Stomach (tissue), 9 donors: ENCODE measurements around the gene LRRC61. TPM values are rescaled to one million over a fixed set of nuclear protein-coding genes. Genes with fewer than 3 reads are reported as not detected.

Experiments
- DNase-seq, 2 donors: peaks; one replicate each; pipeline versions ENCODE4 v3.0.0 to v3.0.0-alpha.2; 2013 to 2019
- H3K27ac ChIP-seq, 5 donors: fragments of 200-600 bp in 4 of 5; sonication (generic) in 4 of 5; one replicate each; pipeline ENCODE4 v1.5.1; 2013 to 2019; ENCODE audit warnings: mild to moderate bottlenecking in 1 of 5, moderate library complexity in 1 of 5
- H3K27me3 ChIP-seq, 3 donors: fragments of 200-600 bp; sonication (generic); one replicate each; pipeline ENCODE4 v1.5.1; 2017 to 2019; ENCODE audit warnings: mixed run types in 1 of 3
- H3K36me3 ChIP-seq, 4 donors: fragments of 200-600 bp; sonication (generic); 1 replicate in 3 of 4; 2 replicates in 1 of 4; pipeline ENCODE4 v1.5.1; 2016 to 2019
- H3K4me1 ChIP-seq, 4 donors: fragments of 200-600 bp; sonication (generic); one replicate each; pipeline ENCODE4 v1.5.1; 2016 to 2019
- H3K4me3 ChIP-seq, 4 donors: fragments of 200-600 bp; sonication (generic) in 3 of 4; one replicate each; pipeline ENCODE4 v1.5.1; 2016 to 2019; ENCODE audit warnings: mild to moderate bottlenecking in 1 of 4
- H3K9me3 ChIP-seq, 4 donors: fragments of 200-600 bp; sonication (generic); one replicate each; pipeline ENCODE4 v1.5.1; 2016 to 2019
- CTCF ChIP-seq, 7 experiments: fragments of 450-650 bp in 4 of 7; fragments of 200-600 bp in 3 of 7; sonication (generic) in 3 of 7; IDR thresholded peaks; one replicate each; pipeline ENCODE4 v1.5.1; 2016 to 2019; ENCODE audit warnings: antibody characterized with exemption in 7 of 7, control low read depth in 2 of 7, mild to moderate bottlenecking in 1 of 7
- EP300 ChIP-seq: sonication (generic); formaldehyde crosslinking; IDR thresholded peaks from one replicate; pipeline ENCODE4 v1.6.1; 2017; ENCODE audit warnings: antibody characterized with exemption
- POLR2A ChIP-seq, 4 donors: fragments of 450-650 bp; IDR thresholded peaks; one replicate each; pipeline ENCODE4 v1.6.1; 2016; ENCODE audit warnings: antibody characterized with exemption in 4 of 4, control low read depth in 2 of 4, mild to moderate bottlenecking in 1 of 4, moderate library complexity in 1 of 4
- POLR2AphosphoS5 ChIP-seq, 3 donors: sonication (generic); formaldehyde crosslinking; IDR thresholded peaks; one replicate each; pipeline ENCODE4 v1.6.1; 2016; ENCODE audit warnings: antibody characterized with exemption in 3 of 3
- WGBS, 5 donors: extraction: QIAGEN DNeasy Blood & Tissue Kit in 3 of 5; methylation state at CpG; one replicate each; pipeline versions ENCODE4 v1.1.5 to v1.1.7; 2013 to 2018; 5-methylcytosine and 5-hydroxymethylcytosine counted together
- intact Hi-C: fragments of 100-400 bp; cut with DNase I; formaldehyde crosslinking; loops from one replicate; pipeline ENCODE4 v1.15.1; 2023; ENCODE audit warnings: low total_unique reads
- polyA plus RNA-seq, 3 donors: library from polyadenylated mRNA; stranded (reverse); fragments of 200-250 nt; gene quantifications; one replicate each; pipeline ENCODE4 v1.2.3, GENCODE V29; 2013
- total RNA-seq, 5 donors: library from RNA; depleted of rRNA; stranded (reverse); fragments of >200 nt; gene quantifications; one replicate each; pipeline versions ENCODE4 v1.1.0 to v1.2.3, GENCODE V29; 2014 to 2016
- donor health status: healthy with polysubstance abuse.
- donor health status: Bipolar disorder and iron deficiency.
- donor health status: healthy.

The LRRC61 gene
- total and polyA plus RNA-seq, 8 donors = 5.6 to 15.9 (median 9.6) TPM; not detected in 2

GRCh38 chr7:150361807-150362621, 38.9 kb downstream of the LRRC61 start:
- no peaks in the 10 kb centered on the region for H3K9me3 ChIP-seq
- H3K4me1 ChIP-seq = peaks cover 0 to 19% (median 4%) of the 10 kb centered on the region in 4 donors
- DNase-seq = peak in 1 of 2 donors; percentile 3
- intact Hi-C loops = loop anchor here (10.0 kb wide), 1 partner anchor 53 kb away; no protein-coding TSS in a partner anchor
- no peaks in the 10 kb centered on the region for H3K36me3 ChIP-seq
- no peaks in the 10 kb centered on the region for H3K27me3 ChIP-seq
- WGBS, 5 donors = 78 to 90% (median 87%) methylated on average over 18 of the region's 18 CpGs
- no peak overlapping the region for H3K27ac ChIP-seq
- TF ChIP-seq POLR2A (IDR thresholded peaks at IDR 0.05) = no peak
- TF ChIP-seq POLR2AphosphoS5 (IDR thresholded peaks at IDR 0.05) = no peak
- TF ChIP-seq CTCF (IDR thresholded peaks at IDR 0.05) = no peak
- no peak for TF ChIP-seq EP300
- H3K4me3 ChIP-seq = no peak overlapping the region

- whole genome bisulfite sequencing, 5 donors = 75 to 90% (median 84%) methylated on average over 4 of the region's 4 CpGs
- Histone ChIP-seq H3K4me3 (no peak overlapping the region), H3K36me3 (no peaks in the 10 kb centered on the region), H3K4me1 (peaks cover 9 to 23% (median 12%) of the 10 kb centered on the region in 4 donors), H3K9me3 (no peaks in the 10 kb centered on the region), H3K27ac (no peak overlapping the region), H3K27me3 (no peaks in the 10 kb centered on the region)
- intact Hi-C loops = loop anchor here (10.0 kb wide), 1 partner anchor 51 kb away; no protein-coding TSS in a partner anchor
- TF ChIP-seq POLR2A (IDR thresholded peaks at IDR 0.05) = no peak
- TF ChIP-seq POLR2AphosphoS5 (IDR thresholded peaks at IDR 0.05) = no peak
- TF ChIP-seq EP300 = no peak
- TF ChIP-seq CTCF (IDR thresholded peaks at IDR 0.05) = no peak
- DNase-seq = peak in 1 of 2 donors; percentile 16
Measured at GRCh38 chr7:150363370-150363769, 40.2 kb downstream of the LRRC61 start.

- WGBS, 5 donors = 73 to 85% (median 85%) methylated on average over 5 of the region's 5 CpGs
- DNase-seq = peak in 1 of 2 donors; percentile 27
- Histone ChIP-seq H3K27ac (no peak overlapping the region), H3K4me1 (peaks cover 9 to 23% (median 12%) of the 10 kb centered on the region in 4 donors), H3K27me3 (no peaks in the 10 kb centered on the region), H3K4me3 (no peak overlapping the region), H3K36me3 (no peaks in the 10 kb centered on the region), H3K9me3 (no peaks in the 10 kb centered on the region)
- TF ChIP-seq EP300 (no peak), POLR2A (IDR thresholded peaks at IDR 0.05) (no peak), POLR2AphosphoS5 (IDR thresholded peaks at IDR 0.05) (no peak), CTCF (IDR thresholded peaks at IDR 0.05) (no peak)
- intact Hi-C loops = loop anchor here (10.0 kb wide), 1 partner anchor 51 kb away; no protein-coding TSS in a partner anchor
Measured at GRCh38 chr7:150363872-150364271, 40.7 kb downstream of the LRRC61 start.

GRCh38 chr7:150365194-150365593, 42.0 kb downstream of the LRRC61 start:
- no peak overlapping the region for H3K27ac ChIP-seq
- WGBS, 5 donors = 86 to 95% (median 92%) methylated on average over 10 of the region's 10 CpGs

More at GRCh38 chr7:150365194-150365593, 42.0 kb downstream of the LRRC61 start:
- TF ChIP-seq POLR2A (IDR thresholded peaks at IDR 0.05) (no peak), CTCF (IDR thresholded peaks at IDR 0.05) (no peak), EP300 (no peak), POLR2AphosphoS5 (IDR thresholded peaks at IDR 0.05) (no peak)
- Histone ChIP-seq H3K9me3 (no peaks in the 10 kb centered on the region), H3K36me3 (no peaks in the 10 kb centered on the region), H3K4me3 (no peak overlapping the region), H3K27me3 (no peaks in the 10 kb centered on the region), H3K4me1 (peaks cover 18 to 34% (median 22%) of the 10 kb centered on the region in 4 donors)
- no peak for DNase-seq
- intact Hi-C loops = loop anchor here (10.0 kb wide), 1 partner anchor 50 kb away; no protein-coding TSS in a partner anchor
